ENCODE results near the gene DDX54. TPM values are rescaled to one million over a fixed set of nuclear protein-coding genes. Genes with fewer than 3 reads are reported as not detected.

The DDX54 gene
- total RNA-seq, 6 donors from 2014 or later = 43.3 to 81.5 (median 58.9) TPM

- no peaks in the 10 kb centered on the region for H3K27me3 ChIP-seq
- no peaks in the 10 kb centered on the region for H3K9me3 ChIP-seq
- H3K36me3 ChIP-seq = no peaks in the 10 kb centered on the region
- DNase-seq = no peak
- H3K4me3 ChIP-seq = no peak overlapping the region
- H3K27ac ChIP-seq = no peak overlapping the region
- ATAC-seq (ENCODE audit: low FRiP score in 2 of 2) = no peak
- H3K4me1 ChIP-seq = no peaks in the 10 kb centered on the region
- WGBS, 2 donors = 81 to 83% methylated on average over 9 to 19 of the region's 22 CpGs
- TF ChIP-seq POLR2AphosphoS5 (IDR thresholded peaks at IDR 0.05) (no peak), CTCF (IDR thresholded peaks at IDR 0.05) (no peak), POLR2A (IDR thresholded peaks at IDR 0.05) (no peak), EP300 (IDR thresholded peaks at IDR 0.05) (no peak)
Measured at GRCh38 chr12:113115455-113116126, 69.7 kb downstream of the DDX54 start.

GRCh38 chr12:113114447-113115178, 70.7 kb downstream of the DDX54 start:
- no peaks in the 10 kb centered on the region for H3K36me3 ChIP-seq
- no peaks in the 10 kb centered on the region for H3K9me3 ChIP-seq
- TF ChIP-seq CTCF (IDR thresholded peaks at IDR 0.05) (no peak), POLR2AphosphoS5 (IDR thresholded peaks at IDR 0.05) (no peak), POLR2A (IDR thresholded peaks at IDR 0.05) (no peak)
- ATAC-seq (ENCODE audit: low FRiP score in 2 of 2) = no peak
- no peaks in the 10 kb centered on the region for H3K27me3 ChIP-seq
- no peak for DNase-seq
- no peak overlapping the region for H3K27ac ChIP-seq
- H3K4me3 ChIP-seq = no peak overlapping the region
- H3K4me1 ChIP-seq = no peaks in the 10 kb centered on the region
- 82 to 90% methylated on average over 9 to 18 of the region's 19 CpGs for WGBS, 2 donors

- Histone ChIP-seq H3K27me3 (no peaks in the 10 kb centered on the region), H3K4me3 (no peak overlapping the region), H3K4me1 (no peaks in the 10 kb centered on the region), H3K36me3 (no peaks in the 10 kb centered on the region), H3K27ac (no peak overlapping the region), H3K9me3 (no peaks in the 10 kb centered on the region)
- 77 to 100% methylated on average over 1 to 2 of the region's 2 CpGs for WGBS, 2 donors
- ATAC-seq (ENCODE audit: low FRiP score in 2 of 2) (no peak), DNase-seq (no peak)
- TF ChIP-seq POLR2AphosphoS5 (IDR thresholded peaks at IDR 0.05) (no peak), POLR2A (IDR thresholded peaks at IDR 0.05) (no peak), EP300 (IDR thresholded peaks at IDR 0.05) (no peak), CTCF (IDR thresholded peaks at IDR 0.05) (no peak)
Measured at GRCh38 chr12:113113397-113113796, 71.9 kb downstream of the DDX54 start.

- Histone ChIP-seq H3K4me3 (no peak overlapping the region), H3K36me3 (no peaks in the 10 kb centered on the region), H3K9me3 (no peaks in the 10 kb centered on the region), H3K4me1 (no peaks in the 10 kb centered on the region), H3K27ac (no peak overlapping the region), H3K27me3 (no peaks in the 10 kb centered on the region)
- ATAC-seq (ENCODE audit: low FRiP score in 2 of 2) = no peak
- TF ChIP-seq POLR2AphosphoS5 (IDR thresholded peaks at IDR 0.05) = no peak
- TF ChIP-seq POLR2A (IDR thresholded peaks at IDR 0.05) = no peak
- TF ChIP-seq CTCF (IDR thresholded peaks at IDR 0.05) = no peak
- no peak for TF ChIP-seq EP300 (IDR thresholded peaks at IDR 0.05)
- 63 to 72% methylated on average over 23 to 38 of the region's 39 CpGs for WGBS, 2 donors
- peak in 1 of 2 donors; percentile 77 for DNase-seq
Measured at GRCh38 chr12:113112043-113112899, 73.0 kb downstream of the DDX54 start.
